ENCODE results near the gene DNASE1L3.

The DNASE1L3 gene

DNA sequence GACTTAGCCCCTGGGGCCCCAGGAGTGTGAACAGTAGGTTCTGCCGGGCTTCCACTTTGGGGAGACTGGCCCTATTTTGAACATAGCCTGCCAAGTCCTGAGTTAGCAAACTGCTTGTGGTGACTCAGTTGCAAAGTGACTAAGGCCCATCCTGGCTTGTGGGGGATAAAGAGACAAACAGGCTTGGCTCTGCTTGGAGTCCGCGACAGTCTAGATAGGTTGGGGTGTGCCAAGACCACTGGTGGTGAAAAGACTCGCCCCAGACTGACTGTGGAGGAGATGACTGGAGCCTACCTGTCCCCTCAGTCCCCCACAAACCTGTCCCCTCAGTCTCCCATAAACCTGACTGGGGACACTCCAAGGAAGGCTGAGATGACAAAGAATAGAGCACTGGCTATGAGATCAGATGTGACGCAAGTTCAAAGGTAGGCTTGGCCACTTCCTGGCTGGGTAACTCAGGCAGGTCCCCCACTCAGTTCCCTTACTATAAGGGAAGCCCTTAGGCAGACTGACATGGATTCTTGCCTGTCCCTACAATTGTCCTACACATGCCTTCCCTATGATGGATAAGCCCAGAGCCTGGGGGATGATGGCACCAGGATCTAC, 4.3 kb downstream of the DNASE1L3 start:
- no peak overlapping the region for H2AFZ ChIP-seq (ENCODE audit: low read depth, low read length, severe bottlenecking)
- no peaks in the 10 kb centered on the region for H3K79me2 ChIP-seq (ENCODE audit: insufficient read depth, low read length)
- TF ChIP-seq, protein P1, sequence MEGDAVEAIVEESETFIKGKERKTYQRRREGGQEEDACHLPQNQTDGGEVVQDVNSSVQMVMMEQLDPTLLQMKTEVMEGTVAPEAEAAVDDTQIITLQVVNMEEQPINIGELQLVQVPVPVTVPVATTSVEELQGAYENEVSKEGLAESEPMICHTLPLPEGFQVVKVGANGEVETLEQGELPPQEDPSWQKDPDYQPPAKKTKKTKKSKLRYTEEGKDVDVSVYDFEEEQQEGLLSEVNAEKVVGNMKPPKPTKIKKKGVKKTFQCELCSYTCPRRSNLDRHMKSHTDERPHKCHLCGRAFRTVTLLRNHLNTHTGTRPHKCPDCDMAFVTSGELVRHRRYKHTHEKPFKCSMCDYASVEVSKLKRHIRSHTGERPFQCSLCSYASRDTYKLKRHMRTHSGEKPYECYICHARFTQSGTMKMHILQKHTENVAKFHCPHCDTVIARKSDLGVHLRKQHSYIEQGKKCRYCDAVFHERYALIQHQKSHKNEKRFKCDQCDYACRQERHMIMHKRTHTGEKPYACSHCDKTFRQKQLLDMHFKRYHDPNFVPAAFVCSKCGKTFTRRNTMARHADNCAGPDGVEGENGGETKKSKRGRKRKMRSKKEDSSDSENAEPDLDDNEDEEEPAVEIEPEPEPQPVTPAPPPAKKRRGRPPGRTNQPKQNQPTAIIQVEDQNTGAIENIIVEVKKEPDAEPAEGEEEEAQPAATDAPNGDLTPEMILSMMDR (IDR thresholded peaks at IDR 0.05; ENCODE audit: insufficient read depth, low read length, poor library complexity, severe bottlenecking): no peak
- no peak for TF ChIP-seq EZH2phosphoT487 (conservative IDR thresholded peaks at IDR 0.05; ENCODE audit: low read length)

DNA sequence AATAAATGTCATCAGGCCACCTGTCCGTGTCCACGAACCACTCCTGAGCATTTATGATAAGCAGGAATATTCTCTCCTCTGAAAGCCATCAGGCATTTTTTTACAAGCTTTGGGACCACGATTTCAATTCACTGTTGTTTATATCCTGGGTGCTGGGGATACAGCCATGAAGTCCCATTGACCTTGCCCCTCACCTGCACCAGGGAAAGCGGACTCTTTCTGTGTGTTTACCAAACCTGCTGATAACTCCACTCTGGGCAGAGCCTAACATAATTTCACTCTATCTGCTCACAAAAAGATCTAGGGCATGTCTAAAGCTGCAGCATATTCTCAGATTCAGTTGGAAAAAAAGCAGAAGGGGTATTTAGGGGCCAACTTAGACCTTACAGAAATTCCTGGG, 4.8 kb downstream of the DNASE1L3 start:
- Histone ChIP-seq H3K4me2 (ENCODE audit: low read depth, low read length, poor library complexity, severe bottlenecking) (no peak overlapping the region), H3K27me3 (ENCODE audit: low read length) (no peaks in the 10 kb centered on the region), H3K36me3 (ENCODE audit: low read length) (no peaks in the 10 kb centered on the region), H3K9me3 (ENCODE audit: insufficient read depth, low read length) (no peaks in the 10 kb centered on the region), H2AFZ (ENCODE audit: low read depth, low read length, severe bottlenecking) (no peak overlapping the region), H3K4me3 (ENCODE audit: insufficient read depth, low read length, poor library complexity, severe bottlenecking) (no peak overlapping the region), H3K79me2 (ENCODE audit: insufficient read depth, low read length) (no peaks in the 10 kb centered on the region), H3K27ac (ENCODE audit: low read depth, low read length) (no peak overlapping the region), H3F3A (ENCODE audit: insufficient read depth) (no peaks in the 10 kb centered on the region), H4K20me1 (ENCODE audit: low read depth, low read length) (no peaks in the 10 kb centered on the region), H3K9ac (ENCODE audit: low read length) (no peak overlapping the region), H3K9me2 (replicated peaks; ENCODE audit: insufficient read depth, low read length) (no peaks in the 10 kb centered on the region)
- TF ChIP-seq EZH2phosphoT487 (conservative IDR thresholded peaks at IDR 0.05; ENCODE audit: low read length): no peak
- TF ChIP-seq, protein P1 (IDR thresholded peaks at IDR 0.05; ENCODE audit: insufficient read depth, low read length, poor library complexity, severe bottlenecking): no peak

More for the DNA sequence above, 4.3 kb downstream of the DNASE1L3 start:
- no peak overlapping the region for H3K4me3 ChIP-seq (ENCODE audit: insufficient read depth, low read length, poor library complexity, severe bottlenecking)
- H3K9ac ChIP-seq (ENCODE audit: low read length): no peak overlapping the region
- no peak overlapping the region for H3K27ac ChIP-seq (ENCODE audit: low read depth, low read length)
- no peaks in the 10 kb centered on the region for H3K9me2 ChIP-seq (replicated peaks; ENCODE audit: insufficient read depth, low read length)
- no peak overlapping the region for H3K4me2 ChIP-seq (ENCODE audit: low read depth, low read length, poor library complexity, severe bottlenecking)
- no peaks in the 10 kb centered on the region for H3K27me3 ChIP-seq (ENCODE audit: low read length)
- no peaks in the 10 kb centered on the region for H3K9me3 ChIP-seq (ENCODE audit: insufficient read depth, low read length)
- H4K20me1 ChIP-seq (ENCODE audit: low read depth, low read length): no peaks in the 10 kb centered on the region
- H3F3A ChIP-seq (ENCODE audit: insufficient read depth): no peaks in the 10 kb centered on the region
- no peaks in the 10 kb centered on the region for H3K36me3 ChIP-seq (ENCODE audit: low read length)

DNA sequence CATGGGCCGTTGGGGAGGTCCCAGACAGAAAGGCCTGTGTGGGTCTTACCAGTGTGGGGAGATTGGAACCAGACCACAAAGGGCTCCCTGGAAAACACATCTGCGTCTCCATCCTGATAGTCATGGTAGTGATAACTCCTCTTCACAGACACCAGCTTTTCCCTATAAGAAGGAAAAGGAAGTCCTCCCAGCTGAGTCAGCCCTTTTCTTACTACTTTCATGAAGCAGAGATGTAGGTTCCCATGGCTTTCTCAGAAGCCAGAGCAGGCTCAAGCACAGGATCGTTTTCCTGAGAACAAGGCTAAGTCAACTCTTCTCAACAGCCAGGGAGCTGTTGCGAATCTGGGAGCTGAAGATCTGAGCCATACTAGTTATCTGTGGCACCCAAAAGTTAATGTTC, 6.1 kb downstream of the DNASE1L3 start:
- Histone ChIP-seq H3K4me3 (ENCODE audit: insufficient read depth, low read length, poor library complexity, severe bottlenecking) (no peak overlapping the region), H3K79me2 (ENCODE audit: insufficient read depth, low read length) (no peaks in the 10 kb centered on the region), H3K9ac (ENCODE audit: low read length) (no peak overlapping the region), H3K27me3 (ENCODE audit: low read length) (no peaks in the 10 kb centered on the region), H3K27ac (ENCODE audit: low read depth, low read length) (no peak overlapping the region), H3K36me3 (ENCODE audit: low read length) (no peaks in the 10 kb centered on the region), H3K9me2 (replicated peaks; ENCODE audit: insufficient read depth, low read length) (no peaks in the 10 kb centered on the region), H2AFZ (ENCODE audit: low read depth, low read length, severe bottlenecking) (no peak overlapping the region), H3K9me3 (ENCODE audit: insufficient read depth, low read length) (no peaks in the 10 kb centered on the region), H4K20me1 (ENCODE audit: low read depth, low read length) (no peaks in the 10 kb centered on the region), H3K4me2 (ENCODE audit: low read depth, low read length, poor library complexity, severe bottlenecking) (no peak overlapping the region), H3F3A (ENCODE audit: insufficient read depth) (no peaks in the 10 kb centered on the region)
- no peak for TF ChIP-seq EZH2phosphoT487 (conservative IDR thresholded peaks at IDR 0.05; ENCODE audit: low read length)
- TF ChIP-seq, protein P1 (IDR thresholded peaks at IDR 0.05; ENCODE audit: insufficient read depth, low read length, poor library complexity, severe bottlenecking): no peak
